HG02763 (cell line): ENCODE results near the gene F2R.

Experiments
- ATAC-seq: cut with Tn5 transposase; IDR thresholded peaks from one replicate; pipeline ENCODE4 v1.9.1; 2021; ENCODE audit warnings: mild to moderate bottlenecking, moderate library complexity; ENCODE audit not compliant: unreplicated experiment

Gene F2R

GRCh38 chr5:76690037-76690679, 25.8 kb upstream of the F2R start:
- ATAC-seq = no peak

GRCh38 chr5:76690704-76691466, 25.0 kb upstream of the F2R start:
- no peak for ATAC-seq

GRCh38 chr5:76691467-76692273, 24.3 kb upstream of the F2R start:
- no peak for ATAC-seq

- ATAC-seq = no peak
Measured at GRCh38 chr5:76692274-76692540, 23.7 kb upstream of the F2R start.

- ATAC-seq = no peak
Measured at GRCh38 chr5:76692651-76693050, 23.3 kb upstream of the F2R start.

GRCh38 chr5:76693141-76693540, 22.8 kb upstream of the F2R start:
- ATAC-seq = no peak

- ATAC-seq = no peak
Measured at GRCh38 chr5:76694317-76694716, 21.6 kb upstream of the F2R start.

GRCh38 chr5:76695346-76695745, 20.6 kb upstream of the F2R start:
- no peak for ATAC-seq

GRCh38 chr5:76696251-76696650, 19.7 kb upstream of the F2R start:
- ATAC-seq = no peak

- no peak for ATAC-seq
Measured at GRCh38 chr5:76697670-76698069, 18.3 kb upstream of the F2R start.

- no peak for ATAC-seq
Measured at GRCh38 chr5:76700571-76700970, 15.4 kb upstream of the F2R start.

- no peak for ATAC-seq
Measured at GRCh38 chr5:76701298-76701697, 14.6 kb upstream of the F2R start.

- no peak for ATAC-seq
Measured at GRCh38 chr5:76703707-76704106, 12.2 kb upstream of the F2R start.

GRCh38 chr5:76704131-76704663, 11.7 kb upstream of the F2R start:
- ATAC-seq = no peak

- ATAC-seq = no peak
Measured at GRCh38 chr5:76705574-76705973, 10.4 kb upstream of the F2R start.

GRCh38 chr5:76709762-76710161, 6.2 kb upstream of the F2R start:
- ATAC-seq = no peak

- no peak for ATAC-seq
Measured at GRCh38 chr5:76710991-76711390, 4.9 kb upstream of the F2R start.

GRCh38 chr5:76714751-76715485, 1.0 kb upstream of the F2R start:
- ATAC-seq = peak; percentile 16

GRCh38 chr5:76715486-76715735, 515 bp upstream of the F2R start:
- peak; percentile 27 for ATAC-seq

GRCh38 chr5:76716456-76717157, 681 bp downstream of the F2R start:
- ATAC-seq = no peak
